SH-SY5Y (cell line): ENCODE results near the gene HSD11B2.

Source experiments
- GATA2 ChIP-seq: IDR thresholded peaks from 2 replicates; pipeline ENCODE4 v1.6.1; 2011; ENCODE audit warnings: mild to moderate bottlenecking, low read depth, low read length
- GATA3 ChIP-seq: IDR thresholded peaks from 2 replicates; pipeline ENCODE4 v1.6.1; 2011; ENCODE audit warnings: low read depth, mild to moderate bottlenecking, low read length, moderate library complexity

DNA sequence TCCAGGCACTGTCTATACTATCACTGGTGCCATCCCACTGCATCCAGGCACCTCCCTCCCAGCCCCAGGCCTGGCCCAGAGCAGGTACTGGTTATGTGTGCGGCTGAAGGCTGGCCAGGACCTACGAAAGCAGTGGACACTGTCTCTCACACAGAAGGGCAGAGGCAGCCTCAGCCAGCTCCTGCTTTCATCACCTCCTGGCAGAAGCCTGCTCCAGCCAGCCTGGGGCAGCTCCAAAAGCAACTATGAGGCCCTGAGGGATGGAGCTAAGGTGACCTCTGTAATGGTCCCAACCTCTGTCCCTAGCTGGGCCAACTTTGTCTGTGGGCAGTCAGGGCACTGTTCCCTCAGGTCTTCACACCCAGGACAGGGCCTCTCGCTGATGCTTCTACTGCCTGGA, 18.8 kb downstream of the HSD11B2 start:
- TF ChIP-seq GATA3 (no peak), GATA2 (no peak)
